ENCODE measurements around the gene RLIM. TPM values are rescaled to one million over a fixed set of nuclear protein-coding genes. Genes with fewer than 3 reads are reported as not detected.

The RLIM gene
- total RNA-seq, 1 donor from 2014 or later: 22.1 TPM

GRCh38 chrX:74536832-74537371 lies 77.5 kb downstream of the RLIM start:
- DNase-seq (ENCODE audit: extremely low spot score in 2 of 2): peak in 1 of 2 donors; percentile 81
- H3K4me3 ChIP-seq: peak overlapping the region; percentile 40 to 47
- peaks cover 7% of the 10 kb centered on the region for H3K4me1 ChIP-seq
- H3K27me3 ChIP-seq: no peaks in the 10 kb centered on the region
- no peaks in the 10 kb centered on the region for H3K9me3 ChIP-seq
- H3K27ac ChIP-seq: peak overlapping the region; percentile 81
- intact Hi-C loops (cut with DNase I): loop anchor here (1.0 to 10.0 kb wide), 2 partner anchors 78 to 112 kb away; partner anchors contain the start of gene SLC16A2
- TF ChIP-seq POLR2A (IDR thresholded peaks at IDR 0.05): no peak
- peak in 1 of 2 donors; percentile 2 for TF ChIP-seq POLR2AphosphoS5 (IDR thresholded peaks at IDR 0.05; ENCODE audit: insufficient read depth in 1 of 2, low read depth in 1 of 2)
- H3K36me3 ChIP-seq: no peaks in the 10 kb centered on the region

- Histone ChIP-seq H3K4me1 (peaks cover 7% of the 10 kb centered on the region), H3K4me3 (peak overlapping the region; percentile 40 to 47), H3K9me3 (no peaks in the 10 kb centered on the region), H3K36me3 (no peaks in the 10 kb centered on the region), H3K27me3 (no peaks in the 10 kb centered on the region), H3K27ac (peak overlapping the region; percentile 81)
- peak; percentile 77 to 92 for DNase-seq (ENCODE audit: extremely low spot score in 2 of 2)
- peak in 1 of 3 experiments; percentile 28 for TF ChIP-seq CTCF (IDR thresholded peaks at IDR 0.05)
- TF ChIP-seq POLR2A (IDR thresholded peaks at IDR 0.05): no peak
- TF ChIP-seq POLR2AphosphoS5 (IDR thresholded peaks at IDR 0.05; ENCODE audit: insufficient read depth in 1 of 2, low read depth in 1 of 2): peak in 1 of 2 donors; percentile 71
- intact Hi-C loops (cut with DNase I): loop anchor here (1.0 to 10.0 kb wide), 2 partner anchors 79 to 111 kb away; partner anchors contain the start of gene SLC16A2
These were observed 78.1 kb downstream of the RLIM start for GRCh38 chrX:74536152-74536831.

- Histone ChIP-seq H3K9me3 (no peaks in the 10 kb centered on the region), H3K4me3 (peak overlapping the region; percentile 40 to 47), H3K4me1 (peaks cover 7% of the 10 kb centered on the region), H3K27me3 (no peaks in the 10 kb centered on the region), H3K27ac (peak overlapping the region; percentile 81), H3K36me3 (no peaks in the 10 kb centered on the region)
- TF ChIP-seq CTCF (IDR thresholded peaks at IDR 0.05): no peak
- no peak for TF ChIP-seq POLR2A (IDR thresholded peaks at IDR 0.05)
- peak in 1 of 2 donors; percentile 40 for TF ChIP-seq POLR2AphosphoS5 (IDR thresholded peaks at IDR 0.05; ENCODE audit: insufficient read depth in 1 of 2, low read depth in 1 of 2)
- peak in 1 of 2 donors; percentile 92 for DNase-seq (ENCODE audit: extremely low spot score in 2 of 2)
- intact Hi-C loops (cut with DNase I): loop anchor here (1.0 to 10.0 kb wide), 2 partner anchors 80 to 111 kb away; partner anchors contain the start of gene SLC16A2
These were observed 78.8 kb downstream of the RLIM start for GRCh38 chrX:74535408-74536151.

Other genes with a start within 250 kb of the RLIM start
- gene SLC16A2, start 193.1 kb downstream of the RLIM start, total RNA-seq: 6.9 TPM

All from vagina (tissue), 2 donors.